Measurements from ENCODE around the gene METTL8. TPM values are rescaled to one million over a fixed set of nuclear protein-coding genes. Genes with fewer than 3 reads are reported as not detected.

Gene METTL8
- total RNA-seq, 1 donor from 2014 or later: 16.5 TPM

DNA sequence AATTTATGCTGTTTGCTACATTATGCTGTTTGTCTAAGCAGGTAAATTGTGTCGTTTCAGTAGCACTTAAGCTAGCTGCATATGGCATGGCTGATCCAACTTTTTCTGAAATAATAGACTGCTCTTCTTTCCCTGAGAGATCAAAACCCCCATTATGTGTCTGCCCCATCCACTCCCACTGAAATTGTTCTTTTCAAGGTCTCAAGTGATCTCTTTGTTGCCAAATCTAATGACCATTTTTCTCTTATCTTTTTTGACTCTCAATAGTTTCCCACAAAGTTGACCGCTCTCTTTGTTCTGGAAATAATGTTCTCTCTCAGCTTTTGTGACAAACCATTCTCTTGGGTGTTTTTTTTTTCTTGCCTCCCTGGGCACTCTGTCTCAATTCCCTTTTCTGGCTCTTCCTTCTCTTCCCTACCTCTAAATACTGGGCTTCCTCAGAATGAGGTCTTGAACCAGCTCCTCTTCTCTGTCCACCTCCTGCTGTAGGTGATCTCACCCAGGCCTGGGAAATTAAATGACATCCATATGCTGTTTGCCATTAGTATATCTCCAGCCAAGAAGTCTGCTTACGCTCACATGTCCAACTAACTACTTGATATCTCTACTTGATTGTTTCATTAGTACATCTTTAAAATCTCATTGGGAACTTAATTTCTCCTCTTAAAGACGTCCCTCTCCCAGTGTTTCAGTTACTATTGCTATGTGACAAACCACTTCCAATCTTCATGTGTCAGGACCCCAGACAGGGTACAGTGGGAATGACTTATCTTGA lies 165.7 kb downstream of the METTL8 start:
- intact Hi-C loops (cut with micrococcal nuclease): no loop called here

Other genes with a start within 250 kb of the METTL8 start
- gene DCAF17, start 236 bp upstream of the METTL8 start, total RNA-seq: 19.7 and 20.7 TPM in 2 replicates
- gene CYBRD1, start 88.5 kb upstream of the METTL8 start, total RNA-seq: 2.0 and 2.7 TPM in 2 replicates